ENCODE measurements around the gene ENTPD1.
"Not testable (repeated sequence)": the region's sequence is repeated elsewhere in the genome, so short reads cannot be mapped to it uniquely, and the experiment has no call there.

ENTPD1 gene

DNA sequence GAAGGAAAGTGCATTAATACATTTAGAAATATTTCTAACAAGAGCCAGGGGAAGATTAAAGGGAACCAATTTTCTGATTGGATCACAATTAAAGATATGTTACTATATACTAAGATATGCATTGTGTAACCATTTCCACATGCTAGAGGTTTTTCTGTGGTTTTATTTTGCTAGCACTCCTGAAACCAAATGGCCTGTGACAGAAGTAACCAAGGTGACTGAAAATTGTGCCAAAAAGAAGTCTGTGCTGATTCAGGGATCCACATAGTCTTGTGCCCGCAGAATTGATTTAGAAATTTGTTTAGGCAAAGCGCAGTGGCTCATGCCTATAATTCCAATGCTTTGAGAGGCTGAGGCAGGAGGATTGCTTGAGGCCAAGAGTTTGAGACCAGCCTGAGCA lies 153.6 kb downstream of the ENTPD1 start:
- in situ Hi-C loops (cut with MboI; ENCODE audit: low sequenced_read_pairs, unreplicated experiment): no loop called here
- no peak for DNase-seq (ENCODE audit: low spot score)
- TF ChIP-seq, protein P1, sequence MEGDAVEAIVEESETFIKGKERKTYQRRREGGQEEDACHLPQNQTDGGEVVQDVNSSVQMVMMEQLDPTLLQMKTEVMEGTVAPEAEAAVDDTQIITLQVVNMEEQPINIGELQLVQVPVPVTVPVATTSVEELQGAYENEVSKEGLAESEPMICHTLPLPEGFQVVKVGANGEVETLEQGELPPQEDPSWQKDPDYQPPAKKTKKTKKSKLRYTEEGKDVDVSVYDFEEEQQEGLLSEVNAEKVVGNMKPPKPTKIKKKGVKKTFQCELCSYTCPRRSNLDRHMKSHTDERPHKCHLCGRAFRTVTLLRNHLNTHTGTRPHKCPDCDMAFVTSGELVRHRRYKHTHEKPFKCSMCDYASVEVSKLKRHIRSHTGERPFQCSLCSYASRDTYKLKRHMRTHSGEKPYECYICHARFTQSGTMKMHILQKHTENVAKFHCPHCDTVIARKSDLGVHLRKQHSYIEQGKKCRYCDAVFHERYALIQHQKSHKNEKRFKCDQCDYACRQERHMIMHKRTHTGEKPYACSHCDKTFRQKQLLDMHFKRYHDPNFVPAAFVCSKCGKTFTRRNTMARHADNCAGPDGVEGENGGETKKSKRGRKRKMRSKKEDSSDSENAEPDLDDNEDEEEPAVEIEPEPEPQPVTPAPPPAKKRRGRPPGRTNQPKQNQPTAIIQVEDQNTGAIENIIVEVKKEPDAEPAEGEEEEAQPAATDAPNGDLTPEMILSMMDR (IDR thresholded peaks at IDR 0.05; ENCODE audit: borderline replicate concordance, control extremely low read depth, extremely low read depth, insufficient read depth, missing control alignments): no peak

DNA sequence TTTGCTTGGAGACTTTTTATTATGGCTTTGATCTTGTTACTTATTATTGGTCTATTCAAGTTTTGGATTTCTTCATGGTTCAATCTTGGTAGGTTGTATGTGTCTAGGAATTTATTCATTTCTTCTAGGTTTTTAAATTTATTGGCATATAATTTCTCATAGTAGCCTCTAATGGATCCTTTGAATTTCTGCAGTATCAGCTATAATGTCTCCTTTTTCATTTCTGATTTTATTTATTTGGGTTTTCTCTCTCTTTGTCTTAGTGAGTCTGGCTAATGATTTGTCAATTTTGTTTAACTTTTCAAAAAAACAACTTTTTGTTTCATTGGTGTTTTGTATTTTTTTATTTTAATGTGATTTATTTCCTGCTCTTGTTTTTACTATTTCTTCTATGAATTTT lies 160.1 kb downstream of the ENTPD1 start:
- in situ Hi-C loops (cut with MboI; ENCODE audit: low sequenced_read_pairs, unreplicated experiment); DNase-seq (ENCODE audit: low spot score): not testable (repeated sequence)
